HT-29 (cell line): ENCODE results near the gene JAG2. TPM values are rescaled to one million over a fixed set of nuclear protein-coding genes. Genes with fewer than 3 reads are reported as not detected.

Source experiments
- DNase-seq: peaks from one replicate; pipeline ENCODE4 v3.0.0-alpha.2; 2015; ENCODE audit warnings: low spot score
- small RNA-seq: library from RNA; depleted of rRNA; stranded (forward); fragments of <200 nt; gene quantifications from one replicate; pipeline ENCODE3, GENCODE V24; 2014
- total RNA-seq: library from RNA; depleted of rRNA; stranded (reverse); fragments of >200 nt; shearing (Covaris generic); gene quantifications from 2 replicates; pipeline ENCODE4 v1.2.3, GENCODE V29; 2014; rRNA removed

JAG2 gene
- total RNA-seq, 1 experiment from 2014 or later, result 16.0 TPM

DNA sequence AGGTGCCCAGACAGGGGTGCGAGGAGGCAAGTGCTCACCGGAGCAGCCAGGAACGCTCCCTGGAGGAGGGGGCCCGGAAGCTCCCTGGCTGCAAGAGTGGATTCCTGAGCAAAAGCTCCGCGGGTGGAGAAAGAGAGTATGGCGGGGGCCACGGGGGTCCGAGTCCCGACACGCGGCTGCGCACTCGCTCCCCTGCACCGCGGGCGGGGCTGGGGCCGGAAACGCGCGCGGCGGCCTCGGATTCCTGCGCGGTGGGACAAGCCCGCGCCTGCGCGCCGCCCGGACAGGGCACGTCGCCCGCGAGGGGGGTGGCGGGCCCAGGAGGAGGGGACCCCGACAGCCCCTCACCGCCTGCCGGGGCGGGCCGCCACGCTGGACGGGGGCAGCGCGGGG is 75.5 kb downstream of the JAG2 start:
- no peak for DNase-seq

DNA sequence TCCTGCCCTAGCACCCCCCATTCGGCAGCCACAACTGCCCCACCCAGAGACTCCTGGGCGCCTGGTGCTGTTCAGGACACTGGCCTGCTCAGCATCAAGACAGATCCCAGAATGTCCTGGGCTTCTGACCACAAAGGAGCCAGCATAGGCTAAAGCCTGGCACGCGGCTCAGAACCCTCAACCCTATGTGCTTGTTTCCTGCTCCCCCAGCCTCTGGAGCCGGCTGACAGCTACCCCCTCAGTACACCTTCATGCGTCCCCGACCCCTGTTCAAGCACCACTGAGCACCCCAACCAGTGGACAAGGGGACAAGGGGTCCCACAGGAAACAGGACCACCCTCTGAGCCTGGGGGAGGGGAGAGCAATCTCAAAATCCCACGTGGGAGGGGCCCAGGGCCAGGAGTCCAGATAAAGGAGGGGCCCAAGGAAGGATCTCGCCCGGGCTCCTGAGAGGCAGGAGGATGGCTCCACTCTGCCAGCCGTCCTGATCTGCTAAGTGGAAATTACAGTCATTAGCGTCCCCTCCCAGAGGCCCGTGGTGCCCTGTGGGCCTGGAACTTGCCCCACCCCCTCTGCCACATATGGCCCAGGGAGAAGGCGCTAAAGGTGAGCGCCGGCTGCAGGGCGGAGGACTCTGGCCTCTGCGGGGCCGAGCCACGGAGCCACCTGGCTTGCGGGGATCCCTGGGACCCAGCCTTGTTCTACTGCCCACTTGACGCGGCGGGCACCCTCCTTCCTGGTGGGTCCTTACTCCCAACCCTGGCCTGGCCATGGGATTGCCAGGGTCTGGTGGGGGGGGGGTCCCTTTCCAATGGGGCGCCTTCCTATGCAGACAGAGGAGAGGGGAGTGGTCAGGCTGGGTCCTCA is 76.2 kb downstream of the JAG2 start:
- peak; percentile 27 for DNase-seq

DNA sequence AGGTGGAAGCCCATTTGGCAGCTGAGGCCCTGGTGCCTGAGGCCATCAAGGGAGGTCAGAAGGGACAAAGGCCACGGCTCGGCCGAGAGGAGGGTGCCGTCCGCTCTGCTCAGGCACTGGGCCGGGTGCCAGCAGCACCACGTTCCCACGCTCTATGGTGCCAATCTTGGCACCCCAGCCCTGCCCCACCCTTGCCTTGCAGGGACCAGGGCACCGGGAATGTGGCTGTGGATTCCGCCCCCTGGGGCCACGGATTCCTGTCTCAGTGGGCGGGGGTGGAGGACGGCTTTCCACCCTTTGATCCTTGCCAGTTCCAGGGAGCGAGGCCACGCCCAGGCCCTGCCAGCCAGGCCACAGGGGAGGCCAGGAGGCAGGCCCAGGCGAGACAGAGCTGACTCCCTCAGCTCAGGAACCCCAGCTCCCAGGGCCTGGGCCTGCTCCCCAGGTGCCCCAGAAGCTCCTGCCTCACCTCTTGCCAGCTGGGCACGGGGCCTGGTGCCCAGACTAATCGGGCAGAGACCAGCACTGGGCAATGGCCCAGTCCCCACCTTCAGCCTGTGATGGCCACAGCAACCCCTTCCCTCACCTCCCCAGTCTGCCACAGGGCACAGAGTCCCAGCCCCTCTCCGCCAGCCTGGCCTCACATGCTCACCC is 76.9 kb downstream of the JAG2 start:
- peak; percentile 84 for DNase-seq

DNA sequence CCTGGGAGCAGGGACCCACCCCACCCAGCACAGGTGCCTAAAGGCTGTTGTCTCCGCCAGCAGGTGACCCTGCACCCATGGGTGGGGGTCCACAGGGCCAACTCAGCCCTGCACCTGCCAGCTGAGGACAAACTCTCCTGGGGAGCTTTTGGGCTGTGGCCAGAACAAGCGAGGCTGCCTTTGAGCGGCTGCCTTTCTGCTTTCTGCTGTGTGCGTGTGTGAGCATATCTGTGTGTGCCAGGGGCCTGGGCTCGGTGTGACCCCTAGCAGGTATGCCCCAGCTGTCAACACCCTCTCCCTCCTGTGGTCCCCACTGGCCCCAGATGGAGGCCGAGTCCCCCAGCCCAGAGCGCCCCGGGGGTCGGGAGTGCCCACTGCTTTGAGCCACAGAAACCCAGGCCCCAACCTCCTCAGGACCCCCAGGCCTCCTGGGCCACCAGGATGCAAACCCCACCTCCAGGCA is 77.5 kb downstream of the JAG2 start:
- no peak for DNase-seq

Small RNA genes lying within 50 kb of the gene (small RNA-seq; reads per million reads assigned to genes)
- gene AL512356.2 (not detected), gene MIR6765 (not detected)

Other genes with a start within 250 kb of the JAG2 start
- not detected in 2 replicates for gene PLD4, start 243.9 kb downstream of the JAG2 start, total RNA-seq
- gene AHNAK2, start 190.4 kb downstream of the JAG2 start, total RNA-seq, result 1.5 and 1.6 TPM in 2 replicates
- gene CLBA1, start 183.0 kb downstream of the JAG2 start, total RNA-seq, result 9.8 and 11.6 TPM in 2 replicates
- gene CDCA4, start 147.7 kb downstream of the JAG2 start, total RNA-seq, result 45.4 and 45.7 TPM in 2 replicates
- gene GPR132, start 103.3 kb downstream of the JAG2 start, total RNA-seq, result not detected in 2 replicates
- gene NUDT14, start 12.5 kb upstream of the JAG2 start, total RNA-seq, result 63.2 and 74.9 TPM in 2 replicates
- 65.8 and 72.3 TPM in 2 replicates for gene BTBD6, start 79.8 kb upstream of the JAG2 start, total RNA-seq
- 46.6 and 50.2 TPM in 2 replicates for gene BRF1, start 132.2 kb upstream of the JAG2 start, total RNA-seq
- 65.6 and 65.7 TPM in 2 replicates for gene PACS2, start 146.0 kb upstream of the JAG2 start, total RNA-seq
- gene TEX22, start 229.8 kb upstream of the JAG2 start, total RNA-seq, result not detected in 2 replicates